ENCODE data around the gene KIAA0825. TPM values are rescaled to one million over a fixed set of nuclear protein-coding genes. Genes with fewer than 3 reads are reported as not detected.

Gene KIAA0825, protein sequence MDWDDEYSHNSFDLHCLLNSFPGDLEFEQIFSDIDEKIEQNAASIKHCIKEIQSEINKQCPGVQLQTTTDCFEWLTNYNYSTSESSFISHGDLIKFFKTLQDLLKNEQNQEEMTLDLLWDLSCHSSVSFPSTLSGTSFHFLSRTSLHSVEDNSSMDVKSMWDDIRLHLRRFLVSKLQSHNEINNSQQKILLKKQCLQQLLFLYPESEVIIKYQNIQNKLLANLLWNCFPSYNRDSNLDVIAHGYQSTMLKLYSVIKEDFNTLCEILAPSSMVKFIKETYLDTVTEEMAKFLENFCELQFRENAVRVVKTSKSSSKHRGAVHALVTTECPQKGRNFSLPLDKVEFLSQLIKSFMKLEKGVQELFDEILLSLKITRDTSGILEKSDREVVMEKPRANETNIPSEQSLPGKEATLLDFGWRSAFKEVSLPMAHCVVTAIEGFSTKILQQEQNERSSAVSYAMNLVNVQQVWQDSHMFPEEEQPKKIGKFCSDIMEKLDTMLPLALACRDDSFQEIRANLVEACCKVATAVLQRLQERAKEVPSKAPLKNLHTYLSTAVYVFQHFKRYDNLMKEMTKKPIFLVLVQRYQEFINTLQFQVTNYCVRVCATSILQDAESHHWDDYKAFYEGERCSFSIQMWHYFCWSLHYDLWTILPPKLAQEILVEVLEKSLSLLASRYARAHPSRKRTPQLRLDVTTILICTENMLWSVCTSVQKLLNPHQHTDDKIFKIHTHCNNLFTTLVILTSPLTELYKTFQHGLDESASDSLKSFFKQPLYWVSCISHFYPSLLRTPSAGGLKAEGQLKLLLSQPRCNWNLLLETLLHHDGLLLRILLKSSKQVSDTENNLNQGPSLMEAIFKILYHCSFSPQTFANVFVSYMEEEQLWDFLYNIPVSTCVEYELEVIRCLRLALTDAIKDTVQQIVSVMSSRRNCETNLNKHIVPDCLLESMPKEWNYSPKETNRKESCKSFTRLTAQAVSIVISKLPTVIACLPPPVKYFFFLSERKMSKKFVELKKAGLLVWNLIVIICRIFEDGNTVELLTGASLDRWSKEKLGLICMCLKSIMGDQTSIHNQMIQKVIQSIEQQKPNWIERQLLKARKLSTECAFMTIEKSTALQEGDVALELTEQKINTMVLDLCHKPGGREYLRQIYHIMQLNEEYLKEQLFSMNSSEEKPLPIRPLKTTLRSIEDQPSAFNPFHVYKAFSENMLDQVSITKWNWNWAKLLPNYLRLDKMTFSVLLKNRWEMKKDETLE (N-terminal part only)
- 3.2 TPM for polyA plus RNA-seq (2013)

DNA sequence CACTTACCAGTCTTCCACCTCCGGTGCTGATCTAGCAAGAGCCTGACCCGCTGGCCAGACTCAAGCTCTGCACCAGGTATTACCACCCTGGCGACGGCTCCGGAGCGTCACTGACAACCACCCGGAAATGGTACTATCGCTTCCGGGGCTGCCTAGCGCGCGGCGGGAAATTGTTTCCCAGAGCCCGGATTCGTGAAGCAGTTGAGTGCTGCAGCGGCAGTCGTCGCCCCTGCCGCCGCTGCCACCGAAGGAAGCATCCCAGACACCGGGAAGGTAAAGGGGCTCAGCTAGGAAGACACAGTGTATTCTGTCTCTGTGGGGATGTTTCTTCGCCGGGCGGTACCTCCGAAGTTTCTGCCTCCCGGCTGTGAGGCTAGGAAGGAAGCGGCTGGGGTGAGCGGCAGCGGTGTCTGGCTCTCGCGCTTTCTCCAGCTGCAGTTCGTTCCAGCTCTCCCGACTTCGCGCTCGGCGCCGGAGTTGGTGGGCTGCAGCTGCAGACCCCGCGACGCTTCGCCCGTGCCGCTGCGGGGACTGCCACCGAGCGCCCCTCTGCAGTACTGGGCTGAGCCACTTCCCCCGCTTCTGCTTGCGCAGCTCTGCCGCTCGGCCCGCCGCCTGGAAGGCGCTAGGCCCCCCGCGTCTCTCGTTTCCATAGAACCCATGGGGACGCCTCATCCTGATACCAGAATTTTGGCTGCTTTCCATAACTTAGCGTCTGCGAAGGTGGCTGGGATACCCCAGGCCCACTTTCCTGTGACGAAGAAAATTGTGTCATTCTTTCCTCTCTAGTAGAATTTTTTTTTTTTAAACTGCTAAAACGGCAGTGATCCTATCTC, at the start of gene KIAA0825, which contains the start of gene SLF1:
KIAA0825 (minus strand) TSS at position 112 of the 836 bp plus-strand sequence. CDS start 81,478 bp downstream, outside the sequence.
SLF1 (plus strand) TSS at position 177 of the 836 bp plus-strand sequence. CDS start 10,142 bp downstream, outside the sequence.
- ChIA-PET POLR2A (interaction anchor here (0.6 kb wide), 1 partner anchor 1032 kb away, joined by 3 read pairs; no protein-coding TSS in a partner anchor), CTCF (interaction anchor here (0.7 to 1.6 kb wide), 2 partner anchors 9 to 95 kb away, joined by 3 to 7 read pairs; no protein-coding TSS in a partner anchor)
- Histone ChIP-seq H3K4me3 (ENCODE audit: control insufficient read depth in 1 of 7, extremely low read depth in 1 of 7, insufficient read depth in 4 of 7, low read depth in 2 of 7, low read length in 6 of 7) (peak within 1 kb of the TSS; percentile 78 to 97 (median 91)), H3K27ac (ENCODE audit: insufficient read depth in 1 of 2, low read depth in 1 of 2, low read length in 2 of 2, poor library complexity in 1 of 2, severe bottlenecking in 2 of 2) (peak within 1 kb of the TSS; percentile 83 to 92), H3K36me3 (ENCODE audit: control insufficient read depth in 4 of 4, insufficient read depth in 4 of 4, low read length in 3 of 4) (no peaks in the 10 kb centered on the region), H3K27me3 (replicated peaks in 2 of 5; ENCODE audit: control insufficient read depth in 4 of 5, insufficient read depth in 5 of 5, low read length in 4 of 5) (no peaks in the 10 kb centered on the region), H3K9me3 (ENCODE audit: control extremely low read depth in 1 of 5, control insufficient read depth in 4 of 5, insufficient read depth in 2 of 5, low read depth in 1 of 5, low read length in 4 of 5) (no peaks in the 10 kb centered on the region), H3K4me1 (ENCODE audit: control extremely low read depth in 1 of 4, control insufficient read depth in 4 of 4, insufficient read depth in 4 of 4, low read length in 3 of 4) (peaks cover 12 to 30% (median 16%) of the 10 kb centered on the region in 4 experiments)
- WGBS (ENCODE audit: insufficient coverage) = 0% methylated on average over 61 of the region's 63 CpGs
- DNase-seq = peak; percentile 88 to 93 (median 90)

DNA sequence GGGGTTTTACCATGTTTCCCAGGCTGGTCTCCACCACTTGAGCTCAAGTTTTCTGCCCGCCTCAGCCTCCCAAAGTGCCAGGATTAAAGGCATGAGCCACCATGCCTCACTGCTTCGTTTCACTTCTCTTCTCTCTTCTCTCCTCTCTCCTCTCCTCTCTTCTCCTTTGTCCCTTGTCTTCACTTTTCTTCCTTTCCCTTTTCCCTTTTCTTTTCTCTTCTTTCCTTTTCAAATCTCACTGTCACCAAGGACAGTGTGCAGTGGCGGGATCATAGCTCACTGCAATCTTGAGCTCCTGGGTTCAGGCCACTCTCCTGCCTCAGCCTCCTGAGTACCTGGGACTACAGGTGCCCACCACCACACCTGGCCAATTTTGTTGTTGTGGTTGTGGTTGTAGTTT, 49.5 kb upstream of the KIAA0825 start:
- H3K9me3 ChIP-seq (ENCODE audit: control extremely low read depth in 1 of 5, control insufficient read depth in 4 of 5, insufficient read depth in 2 of 5, low read depth in 1 of 5, low read length in 4 of 5) = no peaks in the 10 kb centered on the region
- WGBS (ENCODE audit: insufficient coverage) = 100% methylated on average over 2 of the region's 3 CpGs
- CTCF ChIA-PET = interaction anchor here (0.6 kb wide), 1 partner anchor 1033 kb away, joined by 3 read pairs; no protein-coding TSS in a partner anchor
- no peaks in the 10 kb centered on the region for H3K27me3 ChIP-seq (replicated peaks in 2 of 5; ENCODE audit: control insufficient read depth in 4 of 5, insufficient read depth in 5 of 5, low read length in 4 of 5)
- no peaks in the 10 kb centered on the region for H3K4me1 ChIP-seq (ENCODE audit: control extremely low read depth in 1 of 4, control insufficient read depth in 4 of 4, insufficient read depth in 4 of 4, low read length in 3 of 4)
- POLR2A ChIA-PET = no interaction called here
- no peak overlapping the region for H3K4me3 ChIP-seq (ENCODE audit: control insufficient read depth in 1 of 7, extremely low read depth in 1 of 7, insufficient read depth in 4 of 7, low read depth in 2 of 7, low read length in 6 of 7)
- no peak overlapping the region for H3K27ac ChIP-seq (ENCODE audit: insufficient read depth in 1 of 2, low read depth in 1 of 2, low read length in 2 of 2, poor library complexity in 1 of 2, severe bottlenecking in 2 of 2)
- H3K36me3 ChIP-seq (ENCODE audit: control insufficient read depth in 4 of 4, insufficient read depth in 4 of 4, low read length in 3 of 4) = peaks cover 8 to 14% (median 10%) of the 10 kb centered on the region in 4 experiments
- no peak for DNase-seq

DNA sequence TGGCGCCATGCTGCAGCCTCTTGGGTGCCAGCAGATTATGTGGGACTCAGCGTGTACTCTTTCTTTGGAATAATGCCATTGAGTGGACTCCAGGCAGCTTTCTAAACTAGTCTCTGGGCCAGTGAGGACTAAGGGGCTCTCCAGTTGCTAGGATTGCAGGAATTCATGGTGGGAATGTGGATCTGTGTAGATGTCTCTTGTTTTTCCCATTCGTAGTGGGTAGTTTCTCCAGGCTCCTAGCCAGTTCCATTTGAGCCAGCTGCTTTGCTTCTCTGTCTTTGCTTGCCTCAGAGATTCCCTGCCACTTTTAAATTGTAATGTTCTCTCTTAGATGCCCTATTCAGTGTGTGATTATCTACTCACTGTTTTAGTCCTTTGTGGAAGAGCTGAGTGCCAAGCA, 42.7 kb upstream of the KIAA0825 start:
- DNase-seq = no peak
- Histone ChIP-seq H3K27ac (ENCODE audit: insufficient read depth in 1 of 2, low read depth in 1 of 2, low read length in 2 of 2, poor library complexity in 1 of 2, severe bottlenecking in 2 of 2) (no peak overlapping the region), H3K4me1 (ENCODE audit: control extremely low read depth in 1 of 4, control insufficient read depth in 4 of 4, insufficient read depth in 4 of 4, low read length in 3 of 4) (no peaks in the 10 kb centered on the region), H3K4me3 (ENCODE audit: control insufficient read depth in 1 of 7, extremely low read depth in 1 of 7, insufficient read depth in 4 of 7, low read depth in 2 of 7, low read length in 6 of 7) (no peak overlapping the region), H3K27me3 (replicated peaks in 2 of 5; ENCODE audit: control insufficient read depth in 4 of 5, insufficient read depth in 5 of 5, low read length in 4 of 5) (no peaks in the 10 kb centered on the region), H3K9me3 (ENCODE audit: control extremely low read depth in 1 of 5, control insufficient read depth in 4 of 5, insufficient read depth in 2 of 5, low read depth in 1 of 5, low read length in 4 of 5) (peaks cover 0 to 24% (median 9%) of the 10 kb centered on the region in 5 experiments), H3K36me3 (ENCODE audit: control insufficient read depth in 4 of 4, insufficient read depth in 4 of 4, low read length in 3 of 4) (peaks cover 10 to 38% (median 24%) of the 10 kb centered on the region in 4 experiments)
- 100% methylated on average over 2 of the region's 3 CpGs for WGBS (ENCODE audit: insufficient coverage)
- ChIA-PET POLR2A (no interaction called here), CTCF (no interaction called here)

DNA sequence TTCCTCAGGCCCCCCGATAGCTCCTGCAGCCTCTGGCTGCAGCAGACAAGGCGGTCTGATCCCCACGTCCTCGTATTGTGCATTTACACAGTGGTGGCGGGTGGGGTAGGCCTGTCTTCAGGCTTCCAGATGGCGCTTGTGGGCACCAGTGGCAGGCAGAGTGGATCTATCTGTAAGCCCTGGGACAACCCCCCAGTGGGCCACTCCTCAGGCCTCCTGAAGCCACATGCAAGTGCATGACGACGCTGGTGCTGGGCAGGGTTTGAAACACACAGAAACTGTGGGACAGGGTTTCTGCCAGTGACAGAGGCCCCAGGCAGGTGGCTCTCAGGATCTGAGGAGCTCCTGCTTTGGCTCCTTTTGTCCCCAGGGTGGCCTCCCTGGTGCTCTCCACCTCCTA, 42.1 kb upstream of the KIAA0825 start:
- ChIA-PET CTCF (no interaction called here), POLR2A (no interaction called here)
- Histone ChIP-seq H3K27ac (ENCODE audit: insufficient read depth in 1 of 2, low read depth in 1 of 2, low read length in 2 of 2, poor library complexity in 1 of 2, severe bottlenecking in 2 of 2) (no peak overlapping the region), H3K27me3 (replicated peaks in 2 of 5; ENCODE audit: control insufficient read depth in 4 of 5, insufficient read depth in 5 of 5, low read length in 4 of 5) (no peaks in the 10 kb centered on the region), H3K36me3 (ENCODE audit: control insufficient read depth in 4 of 4, insufficient read depth in 4 of 4, low read length in 3 of 4) (peaks cover 10 to 44% (median 25%) of the 10 kb centered on the region in 4 experiments), H3K9me3 (ENCODE audit: control extremely low read depth in 1 of 5, control insufficient read depth in 4 of 5, insufficient read depth in 2 of 5, low read depth in 1 of 5, low read length in 4 of 5) (peaks cover 0 to 30% (median 13%) of the 10 kb centered on the region in 5 experiments), H3K4me3 (ENCODE audit: control insufficient read depth in 1 of 7, extremely low read depth in 1 of 7, insufficient read depth in 4 of 7, low read depth in 2 of 7, low read length in 6 of 7) (no peak overlapping the region), H3K4me1 (ENCODE audit: control extremely low read depth in 1 of 4, control insufficient read depth in 4 of 4, insufficient read depth in 4 of 4, low read length in 3 of 4) (no peaks in the 10 kb centered on the region)
- 99% methylated on average over 6 of the region's 8 CpGs for WGBS (ENCODE audit: insufficient coverage)
- DNase-seq = no peak

DNA sequence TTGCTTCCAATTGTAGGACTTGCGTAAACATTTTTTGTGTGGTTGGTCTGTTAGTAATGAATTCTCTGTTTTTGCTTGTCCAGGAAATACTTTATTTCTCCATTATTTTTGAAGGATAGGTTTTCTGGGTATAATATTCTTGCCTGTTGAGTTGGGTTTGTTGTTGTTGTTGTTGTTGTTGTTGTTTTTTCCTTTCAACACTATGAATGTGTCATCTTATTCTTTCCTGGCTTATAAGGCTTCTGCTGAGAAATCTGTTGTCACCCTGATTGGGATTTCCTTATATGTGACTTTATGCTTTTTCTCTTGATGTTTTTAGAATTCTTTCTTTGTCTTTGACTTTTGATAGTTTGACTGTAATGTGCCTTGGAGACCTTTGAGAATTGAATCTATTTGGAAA, 39.9 kb upstream of the KIAA0825 start:
- no CpG with 5 or more reads among the region's 1 CpG for WGBS (ENCODE audit: insufficient coverage)
- ChIA-PET POLR2A (no interaction called here), CTCF (no interaction called here)
- no peak overlapping the region for H3K27ac ChIP-seq (ENCODE audit: insufficient read depth in 1 of 2, low read depth in 1 of 2, low read length in 2 of 2, poor library complexity in 1 of 2, severe bottlenecking in 2 of 2)
- H3K9me3 ChIP-seq (ENCODE audit: control extremely low read depth in 1 of 5, control insufficient read depth in 4 of 5, insufficient read depth in 2 of 5, low read depth in 1 of 5, low read length in 4 of 5) = peaks cover 0 to 36% (median 17%) of the 10 kb centered on the region in 5 experiments
- no peak overlapping the region for H3K4me3 ChIP-seq (ENCODE audit: control insufficient read depth in 1 of 7, extremely low read depth in 1 of 7, insufficient read depth in 4 of 7, low read depth in 2 of 7, low read length in 6 of 7)
- H3K27me3 ChIP-seq (replicated peaks in 2 of 5; ENCODE audit: control insufficient read depth in 4 of 5, insufficient read depth in 5 of 5, low read length in 4 of 5) = no peaks in the 10 kb centered on the region
- peak in 2 of 3 donors; percentile 7 to 13 for DNase-seq
- H3K4me1 ChIP-seq (ENCODE audit: control extremely low read depth in 1 of 4, control insufficient read depth in 4 of 4, insufficient read depth in 4 of 4, low read length in 3 of 4) = no peaks in the 10 kb centered on the region
- peaks cover 11 to 52% (median 30%) of the 10 kb centered on the region in 4 experiments for H3K36me3 ChIP-seq (ENCODE audit: control insufficient read depth in 4 of 4, insufficient read depth in 4 of 4, low read length in 3 of 4)

DNA sequence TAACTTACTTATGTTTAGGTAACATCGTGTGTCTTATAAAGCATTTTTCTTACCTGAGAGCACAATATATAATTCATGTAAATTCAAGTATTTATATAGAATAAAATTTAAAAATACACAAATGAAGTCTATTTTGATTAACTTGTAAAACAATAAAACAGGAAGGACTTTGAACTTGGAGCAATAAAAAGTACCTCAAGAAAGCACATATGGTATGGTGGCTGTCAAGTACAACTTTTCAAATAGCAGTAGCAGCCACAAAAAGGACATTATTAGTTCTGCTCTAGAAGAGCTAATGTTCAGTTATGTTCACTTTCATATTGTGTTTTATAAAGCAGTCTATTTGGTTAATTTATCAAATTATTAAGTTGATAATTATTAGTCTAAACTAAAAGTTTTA, 31.5 kb upstream of the KIAA0825 start:
- no peak for DNase-seq
- Histone ChIP-seq H3K36me3 (ENCODE audit: control insufficient read depth in 4 of 4, insufficient read depth in 4 of 4, low read length in 3 of 4) (peaks cover 9 to 31% (median 15%) of the 10 kb centered on the region in 4 experiments), H3K4me1 (ENCODE audit: control extremely low read depth in 1 of 4, control insufficient read depth in 4 of 4, insufficient read depth in 4 of 4, low read length in 3 of 4) (no peaks in the 10 kb centered on the region), H3K4me3 (ENCODE audit: control insufficient read depth in 1 of 7, extremely low read depth in 1 of 7, insufficient read depth in 4 of 7, low read depth in 2 of 7, low read length in 6 of 7) (no peak overlapping the region), H3K9me3 (ENCODE audit: control extremely low read depth in 1 of 5, control insufficient read depth in 4 of 5, insufficient read depth in 2 of 5, low read depth in 1 of 5, low read length in 4 of 5) (peaks cover 0 to 3% (median 2%) of the 10 kb centered on the region in 5 experiments), H3K27ac (ENCODE audit: insufficient read depth in 1 of 2, low read depth in 1 of 2, low read length in 2 of 2, poor library complexity in 1 of 2, severe bottlenecking in 2 of 2) (no peak overlapping the region), H3K27me3 (replicated peaks in 2 of 5; ENCODE audit: control insufficient read depth in 4 of 5, insufficient read depth in 5 of 5, low read length in 4 of 5) (no peaks in the 10 kb centered on the region)
- CTCF ChIA-PET = no interaction called here
- WGBS (ENCODE audit: insufficient coverage) = no CpG with 5 or more reads among the region's 1 CpG
- POLR2A ChIA-PET = no interaction called here
